GM18909 (cell line): ENCODE data around the gene MYO3B.
"Not testable (repeated sequence)": the region's sequence is repeated elsewhere in the genome, so short reads cannot be mapped to it uniquely, and the experiment has no call there.

Source experiments
- ATAC-seq: cut with Tn5 transposase; IDR thresholded peaks from one replicate; pipeline ENCODE4 v1.9.1; 2021; ENCODE audit warnings: mild to moderate bottlenecking; ENCODE audit not compliant: unreplicated experiment, poor library complexity

The MYO3B gene

GRCh38 chr2:170396799-170397459 is 219.0 kb downstream of the MYO3B start:
- no peak for ATAC-seq

- no peak for ATAC-seq
Observed at GRCh38 chr2:170401187-170401586, 223.2 kb downstream of the MYO3B start.

- ATAC-seq, result no peak
Observed at GRCh38 chr2:170404846-170405245, 226.9 kb downstream of the MYO3B start.

GRCh38 chr2:170405326-170405725 is 227.4 kb downstream of the MYO3B start:
- ATAC-seq, result no peak

GRCh38 chr2:170408461-170409163 is 230.7 kb downstream of the MYO3B start:
- ATAC-seq, result no peak

GRCh38 chr2:170409164-170409535 is 231.2 kb downstream of the MYO3B start:
- no peak for ATAC-seq

GRCh38 chr2:170411660-170412059 is 233.7 kb downstream of the MYO3B start:
- ATAC-seq, result no peak

- no peak for ATAC-seq
Observed at GRCh38 chr2:170420961-170421687, 243.2 kb downstream of the MYO3B start.

GRCh38 chr2:170423919-170424318 is 246.0 kb downstream of the MYO3B start:
- ATAC-seq, result no peak

GRCh38 chr2:170425281-170425751 is 247.4 kb downstream of the MYO3B start:
- no peak for ATAC-seq

GRCh38 chr2:170428868-170429267 is 250.9 kb downstream of the MYO3B start:
- no peak for ATAC-seq

- no peak for ATAC-seq
Observed at GRCh38 chr2:170432823-170433222, 254.9 kb downstream of the MYO3B start.

- no peak for ATAC-seq
Observed at GRCh38 chr2:170433448-170433847, 255.5 kb downstream of the MYO3B start.

GRCh38 chr2:170434396-170434795 is 256.4 kb downstream of the MYO3B start:
- not testable (repeated sequence) for ATAC-seq

- peak; percentile 60 for ATAC-seq
Observed at GRCh38 chr2:170434900-170435621, 257.1 kb downstream of the MYO3B start.

GRCh38 chr2:170436077-170436943 is 258.4 kb downstream of the MYO3B start:
- no peak for ATAC-seq

- no peak for ATAC-seq
Observed at GRCh38 chr2:170446078-170446477, 268.1 kb downstream of the MYO3B start.

- ATAC-seq, result no peak
Observed at GRCh38 chr2:170449034-170449433, 271.1 kb downstream of the MYO3B start.

GRCh38 chr2:170454471-170455372 is 276.8 kb downstream of the MYO3B start:
- ATAC-seq, result no peak
